H1 (cell line): Measurements from ENCODE around the gene TSC22D1. TPM values are rescaled to one million over a fixed set of nuclear protein-coding genes. Genes with fewer than 3 reads are reported as not detected.

ENCODE experiments used
- CTCF ChIA-PET: fragments of 300-600 bp; sonication (Branson Sonifier 250); formaldehyde crosslinking; loops from one replicate; lab custom pipeline; 2021; ENCODE audit not compliant: partially characterized antibody; lab: Charles Lee
- POLR2A ChIA-PET: fragments of 300-600 bp; sonication (Branson Sonifier 250); formaldehyde crosslinking; loops from one replicate; lab custom pipeline; 2021; ENCODE audit warnings: inconsistent platforms; ENCODE audit not compliant: partially characterized antibody; lab: Charles Lee
- DNase-seq, 2 experiments: peaks; one replicate each; pipeline versions ENCODE4 v3.0.0 to v3.0.0-alpha.2; 2010 to 2022; ENCODE audit warnings: low spot score in 2 of 2, low read depth in 1 of 2, mixed read lengths in 1 of 2
- FAIRE-seq: peaks from 2 replicates; lab custom pipeline; 2011; peaks lifted over from hg19 to GRCh38; lab: Jason Lieb, UNC
- H2AFZ ChIP-seq: 2 replicates; pipeline ENCODE4 v1.8.1; 2012; ENCODE audit warnings: low read length, inconsistent platforms
- H2AK5ac ChIP-seq: 2 replicates; pipeline ENCODE4 v1.6.1; 2013; ENCODE audit warnings: low read depth, low read length
- H2BK120ac ChIP-seq: replicated peaks from 2 replicates; pipeline ENCODE3; 2013; ENCODE audit warnings: low read depth, low read length, inconsistent platforms
- H2BK12ac ChIP-seq: 2 replicates; pipeline ENCODE4 v1.6.1; 2013; ENCODE audit warnings: low read depth, low read length
- H2BK15ac ChIP-seq: 2 replicates; pipeline ENCODE4 v1.6.1; 2013; ENCODE audit warnings: low read length
- H2BK20ac ChIP-seq: 2 replicates; pipeline ENCODE4 v1.6.1; 2013; ENCODE audit warnings: low read length
- H2BK5ac ChIP-seq: 2 replicates; pipeline ENCODE4 v1.6.1; 2013; ENCODE audit warnings: low read depth, low read length
- H3K14ac ChIP-seq: 2 replicates; pipeline ENCODE4 v1.6.1; 2013; ENCODE audit warnings: inconsistent platforms; ENCODE audit not compliant: insufficient read length
- H3K18ac ChIP-seq: 2 replicates; pipeline ENCODE4 v1.6.1; 2013; ENCODE audit warnings: low read length; ENCODE audit errors: extremely low read depth
- H3K23ac ChIP-seq: 2 replicates; pipeline ENCODE4 v1.6.1; 2013; ENCODE audit warnings: inconsistent platforms; ENCODE audit not compliant: insufficient read length
- H3K23me2 ChIP-seq: 2 replicates; pipeline ENCODE4 v1.6.1; 2013; ENCODE audit warnings: low read depth, low read length
- H3K27ac ChIP-seq: 2 replicates; pipeline ENCODE4 v1.6.1; 2011; ENCODE audit warnings: low read depth, low read length, inconsistent platforms
- H3K27me3 ChIP-seq, 4 experiments: replicated peaks in 1 of 4; 1 replicate in 1 of 4; 2 replicates in 3 of 4; pipeline versions ENCODE4 v1.6.1 to v1.8.1; 2011 to 2013; ENCODE audit warnings: low read length in 3 of 4, mild to moderate bottlenecking in 3 of 4, inconsistent platforms in 2 of 4, mixed read lengths in 2 of 4, moderate library complexity in 1 of 4; ENCODE audit not compliant: control insufficient read depth in 3 of 4, insufficient read depth in 3 of 4; ENCODE audit errors: extremely low read depth in 1 of 4
- H3K36me3 ChIP-seq, 4 experiments: 2 replicates each; pipeline versions ENCODE4 v1.6.1 to v1.8.1; 2011 to 2013; ENCODE audit warnings: mild to moderate bottlenecking in 4 of 4, low read length in 3 of 4, moderate library complexity in 2 of 4, control low read depth in 1 of 4, inconsistent platforms in 1 of 4; ENCODE audit not compliant: insufficient read depth in 4 of 4, control insufficient read depth in 2 of 4
- H3K4ac ChIP-seq: replicated peaks from 2 replicates; pipeline ENCODE3; 2013; ENCODE audit warnings: low read length, low read depth, mixed read lengths, inconsistent platforms; ENCODE audit not compliant: insufficient read length
- H3K4me1 ChIP-seq, 4 experiments: replicated peaks in 1 of 4; 1 replicate in 1 of 4; 2 replicates in 3 of 4; pipeline versions ENCODE4 v1.6.1 to v1.8.1; 2011 to 2013; ENCODE audit warnings: low read length in 3 of 4, inconsistent platforms in 2 of 4, mixed read lengths in 1 of 4; ENCODE audit not compliant: insufficient read depth in 4 of 4, control insufficient read depth in 3 of 4
- H3K4me2 ChIP-seq, 2 experiments: 2 replicates each; pipeline versions ENCODE4 v1.6.1 to v1.8.1; 2011 to 2013; ENCODE audit warnings: low read depth in 2 of 2, low read length in 2 of 2, control low read depth in 1 of 2, inconsistent platforms in 1 of 2, mild to moderate bottlenecking in 1 of 2; ENCODE audit not compliant: insufficient read depth in 1 of 2
- H3K4me3 ChIP-seq, 4 experiments: fragments of 200-600, 300-600 bp in 1 of 4; sonication (generic), shearing (Covaris generic), sonication (Bioruptor Twin) in 1 of 4; 2 replicates each; pipeline versions ENCODE4 v1.5.1 to v1.8.1; 2011 to 2016; ENCODE audit warnings: low read length in 4 of 4, low read depth in 3 of 4, control low read depth in 2 of 4, inconsistent platforms in 2 of 4, mild to moderate bottlenecking in 2 of 4, mixed read lengths in 1 of 4, moderate library complexity in 1 of 4; ENCODE audit not compliant: insufficient read depth in 2 of 4; ENCODE audit errors: extremely low read depth in 1 of 4
- H3K56ac ChIP-seq: replicated peaks from 2 replicates; pipeline ENCODE3; 2013; ENCODE audit warnings: low read depth, mild to moderate bottlenecking, mixed read lengths, low read length, inconsistent platforms; ENCODE audit not compliant: insufficient read length
- H3K79me1 ChIP-seq: 2 replicates; pipeline ENCODE4 v1.6.1; 2013; ENCODE audit warnings: low read depth, low read length, control low read depth
- H3K79me2 ChIP-seq, 2 experiments: 2 replicates each; pipeline versions ENCODE4 v1.6.1 to v1.8.1; 2012 to 2013; ENCODE audit warnings: low read length in 2 of 2, mild to moderate bottlenecking in 2 of 2, inconsistent platforms in 1 of 2; ENCODE audit not compliant: insufficient read depth in 2 of 2, control insufficient read depth in 1 of 2
- H3K9ac ChIP-seq, 4 experiments: replicated peaks in 1 of 4; 1 replicate in 1 of 4; 2 replicates in 3 of 4; pipeline versions ENCODE4 v1.6.1 to v1.8.1; 2011 to 2013; ENCODE audit warnings: low read depth in 3 of 4, low read length in 3 of 4, control low read depth in 2 of 4, mild to moderate bottlenecking in 2 of 4, moderate library complexity in 2 of 4, inconsistent platforms in 1 of 4; ENCODE audit errors: extremely low read depth in 1 of 4
- H3K9me3 ChIP-seq, 2 experiments: 2 replicates each; pipeline versions ENCODE4 v1.6.1 to v1.8.1; 2012 to 2013; ENCODE audit warnings: mild to moderate bottlenecking in 2 of 2, moderate library complexity in 2 of 2, control low read depth in 1 of 2, inconsistent platforms in 1 of 2, low read depth in 1 of 2, low read length in 1 of 2, mixed read lengths in 1 of 2; ENCODE audit not compliant: insufficient read depth in 2 of 2
- H4K20me1 ChIP-seq, 2 experiments: replicated peaks in 1 of 2; 2 replicates each; pipeline versions ENCODE3 to v1.8.1; 2011 to 2013; ENCODE audit warnings: inconsistent platforms in 2 of 2, low read length in 2 of 2, mild to moderate bottlenecking in 1 of 2; ENCODE audit not compliant: insufficient read depth in 2 of 2, control insufficient read depth in 1 of 2
- H4K5ac ChIP-seq: 2 replicates; pipeline ENCODE4 v1.6.1; 2013; ENCODE audit warnings: low read length, low read depth, mixed read lengths, inconsistent platforms; ENCODE audit not compliant: insufficient read length
- H4K8ac ChIP-seq: 2 replicates; pipeline ENCODE4 v1.8.0; 2013; ENCODE audit warnings: mild to moderate bottlenecking, moderate library complexity, low read length, inconsistent platforms; ENCODE audit not compliant: insufficient read depth; ENCODE audit errors: extremely low read depth
- H4K91ac ChIP-seq: replicated peaks from 2 replicates; pipeline ENCODE3; 2013; ENCODE audit warnings: low read length, mixed read lengths, inconsistent platforms; ENCODE audit not compliant: insufficient read length
- SP2 ChIP-seq: IDR thresholded peaks from 2 replicates; pipeline ENCODE4 v1.6.1; 2012; ENCODE audit warnings: mild to moderate bottlenecking, low read length, inconsistent platforms
- polyA plus RNA-seq, 7 experiments: library from polyadenylated mRNA; depleted of rRNA in 3 of 7; stranded (reverse) in 5 of 7; unstranded in 2 of 7; fragments of >200 nt in 5 of 7; fragments of 200-250 nt in 2 of 7; gene quantifications; 1 replicate in 5 of 7; 2 replicates in 1 of 7; 4 replicates in 1 of 7; pipeline versions ENCODE4 v1.2.1 to v1.2.3, GENCODE V29; 2011 to 2013; ENCODE audit warnings: missing spikeins in 2 of 7, mixed read lengths in 2 of 7
- total RNA-seq: library from RNA; stranded (reverse); fragmentation: NEBNext Ultra II Directional; extraction: Animal tissue kit (Norgen Biotek cat#: 25700); gene quantifications from 2 replicates; pipeline ENCODE4 v1.2.1, GENCODE V29; 2021

Gene TSC22D1
- total and polyA plus RNA-seq, 2 of the 8 experiments (the other 6 are each of a cell fraction or from before 2014, with no cell fraction given), result 52.6 to 80.9 TPM

GRCh38 chr13:44400736-44401135 lies 175.4 kb downstream of the TSC22D1 start:
- H3K56ac ChIP-seq, result no peak overlapping the region
- peaks cover 10 to 39% (median 29%) of the 10 kb centered on the region in 4 experiments for H3K4me1 ChIP-seq
- no peak for TF ChIP-seq SP2

More at GRCh38 chr13:44400736-44401135, 175.4 kb downstream of the TSC22D1 start:
- H2AFZ ChIP-seq, result no peak overlapping the region
- ChIA-PET POLR2A (interaction anchor here (0.7 to 1.6 kb wide), 2 partner anchors 10 to 441 kb away, joined by 3 to 4 read pairs; no protein-coding TSS in a partner anchor), CTCF (interaction anchor here (0.6 to 1.4 kb wide), 3 partner anchors 10 to 44 kb away, joined by 3 to 4 read pairs (median 4); no protein-coding TSS in a partner anchor)
- H3K79me2 ChIP-seq, result no peaks in the 10 kb centered on the region
- H2BK20ac ChIP-seq, result peak overlapping the region; percentile 11; the same call in 1 of the 2 replicates
- no peak overlapping the region for H2BK5ac ChIP-seq
- FAIRE-seq (no peak), DNase-seq (no peak)
- H3K18ac ChIP-seq, result no peak overlapping the region
- H2BK15ac ChIP-seq, result no peak overlapping the region
- no peak overlapping the region for H3K4me3 ChIP-seq
- no peaks in the 10 kb centered on the region for H4K20me1 ChIP-seq
- H4K91ac ChIP-seq, result no peak overlapping the region
- H2BK12ac ChIP-seq, result 0 out of 2 replicates have a peak overlapping the region, but pooled peaks have one; percentile 23
- no peak overlapping the region for H3K4ac ChIP-seq
- H4K8ac ChIP-seq, result no peak overlapping the region
- no peak overlapping the region for H2AK5ac ChIP-seq
- H3K79me1 ChIP-seq, result no peaks in the 10 kb centered on the region
- H3K23ac ChIP-seq, result no peak overlapping the region
- no peak overlapping the region for H2BK120ac ChIP-seq
- no peaks in the 10 kb centered on the region for H3K9me3 ChIP-seq
- no peak overlapping the region for H3K14ac ChIP-seq
- H3K4me2 ChIP-seq, result no peak overlapping the region
- H3K36me3 ChIP-seq, result no peaks in the 10 kb centered on the region
- H3K27ac ChIP-seq, result no peak overlapping the region
- H3K9ac ChIP-seq, result no peak overlapping the region
- no peaks in the 10 kb centered on the region for H3K27me3 ChIP-seq
- no peaks in the 10 kb centered on the region; the same call in 1 of the 2 replicates for H3K23me2 ChIP-seq
- H4K5ac ChIP-seq, result no peak overlapping the region
